Sigmoid colon (tissue), 7 donors: ENCODE data around the gene DNM2. TPM values are rescaled to one million over a fixed set of nuclear protein-coding genes. Genes with fewer than 3 reads are reported as not detected.
"Not testable (repeated sequence)": the region's sequence is repeated elsewhere in the genome, so short reads cannot be mapped to it uniquely, and the experiment has no call there.

Experiments
- DNase-seq: peaks from one replicate; pipeline ENCODE4 v3.0.0-alpha.2; 2019
- H3K27ac ChIP-seq, 4 donors: fragments of 200-600 bp; sonication (generic); one replicate each; pipeline ENCODE4 v1.5.1; 2016 to 2019; ENCODE audit warnings: mild to moderate bottlenecking in 1 of 4
- H3K27me3 ChIP-seq, 3 donors: fragments of 200-600 bp; sonication (generic); one replicate each; pipeline ENCODE4 v1.5.1; 2019; ENCODE audit warnings: mild to moderate bottlenecking in 1 of 3
- H3K36me3 ChIP-seq, 4 donors: fragments of 200-600 bp; sonication (generic); one replicate each; pipeline ENCODE4 v1.5.1; 2016 to 2019
- H3K4me1 ChIP-seq, 4 donors: fragments of 200-600 bp; sonication (generic); one replicate each; pipeline ENCODE4 v1.5.1; 2017 to 2019
- H3K4me3 ChIP-seq, 4 donors: fragments of 200-600 bp; sonication (generic); one replicate each; pipeline ENCODE4 v1.5.1; 2017 to 2019; ENCODE audit warnings: mild to moderate bottlenecking in 2 of 4, moderate library complexity in 1 of 4
- H3K9me3 ChIP-seq, 4 donors: fragments of 200-600 bp in 3 of 4; sonication (generic) in 3 of 4; one replicate each; pipeline versions ENCODE4 v1.5.1 to v1.6.1; 2013 to 2019
- EP300 ChIP-seq, 4 donors: sonication (generic); formaldehyde crosslinking; IDR thresholded peaks; one replicate each; pipeline ENCODE4 v1.6.1; 2017; ENCODE audit warnings: antibody characterized with exemption in 4 of 4
- POLR2A ChIP-seq, 2 donors: fragments of 450-650 bp; IDR thresholded peaks; one replicate each; pipeline ENCODE4 v1.6.1; 2016; ENCODE audit warnings: antibody characterized with exemption in 2 of 2, mild to moderate bottlenecking in 2 of 2, moderate library complexity in 2 of 2
- POLR2AphosphoS5 ChIP-seq, 4 donors: sonication (generic); formaldehyde crosslinking; IDR thresholded peaks; one replicate each; pipeline ENCODE4 v1.6.1; 2017; ENCODE audit warnings: antibody characterized with exemption in 4 of 4
- WGBS, 2 donors: extraction: QIAGEN DNeasy Blood & Tissue Kit; methylation state at CpG; one replicate each; pipeline ENCODE4 v1.1.7; 2013; 5-methylcytosine and 5-hydroxymethylcytosine counted together
- intact Hi-C: fragments of 100-400 bp; cut with DNase I; formaldehyde crosslinking; loops from one replicate; pipeline ENCODE4 v1.15.1; 2023
- polyA plus RNA-seq, 3 donors: library from polyadenylated mRNA; stranded (reverse); fragments of 200-250 nt; gene quantifications; one replicate each; pipeline ENCODE4 v1.2.3, GENCODE V29; 2013
- small RNA-seq, 3 donors: library from RNA; depleted of rRNA; stranded (forward); fragments of <200 nt; gene quantifications; one replicate each; pipeline ENCODE3, GENCODE V24; 2016
- total RNA-seq, 4 donors: library from RNA; depleted of rRNA; stranded (reverse); fragments of >200 nt; gene quantifications; one replicate each; pipeline ENCODE4 v1.1.0, GENCODE V29; 2016
- TF ChIP-seq, protein P1 (sequence below), 4 experiments: fragments of 450-650 bp in 3 of 4; fragments of 200-600 bp in 1 of 4; IDR thresholded peaks; one replicate each; pipeline ENCODE4 v1.5.1; 2016 to 2019; ENCODE audit warnings: antibody characterized with exemption in 4 of 4, mild to moderate bottlenecking in 3 of 4, moderate library complexity in 2 of 4
- donor health status: healthy with polysubstance abuse.
- donor health status: Bipolar disorder and iron deficiency.
- donor health status: healthy.

Gene DNM2
- total and polyA plus RNA-seq, 7 donors = 53.2 to 326 (median 96.7) TPM

DNA sequence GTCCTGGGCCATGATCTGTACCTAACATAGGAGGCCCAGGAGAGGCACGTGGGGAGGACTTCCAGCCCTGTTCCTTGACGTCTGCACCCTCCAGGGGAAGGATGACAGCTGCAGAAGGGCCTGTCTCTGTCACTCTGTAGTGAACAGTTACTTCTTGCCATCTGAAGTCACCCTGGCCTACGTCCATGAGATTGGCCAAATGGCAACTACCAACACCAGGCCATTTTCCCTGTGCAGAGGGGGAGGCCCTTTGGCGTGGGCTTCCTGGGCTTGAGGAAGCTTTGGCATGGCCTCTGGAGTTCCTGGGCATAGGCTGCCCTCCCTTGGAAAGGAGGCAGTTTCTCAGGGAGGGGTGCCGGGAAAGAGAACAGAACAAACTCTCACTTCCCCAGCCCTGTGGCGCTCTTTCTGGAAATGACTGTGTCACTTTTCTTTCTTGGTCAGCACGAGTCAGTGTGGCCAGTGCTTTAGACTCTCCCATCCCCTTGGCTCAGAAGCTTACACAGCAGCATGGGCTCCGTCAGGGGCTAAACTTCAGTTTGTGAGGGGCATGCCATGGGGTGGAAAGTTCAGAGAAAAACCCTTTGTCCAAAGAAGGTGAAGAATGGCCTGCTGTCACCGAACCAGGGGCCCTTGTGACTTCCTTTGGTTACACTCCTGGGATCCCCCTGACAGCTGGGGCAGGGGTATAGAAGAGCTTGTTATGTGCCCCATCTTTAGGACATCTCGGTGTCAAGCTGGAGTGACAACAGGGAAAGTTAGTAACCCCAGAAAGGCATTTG is 158.8 kb downstream of the DNM2 start:
- peak overlapping the region; percentile 38 to 61 (median 55) for H3K27ac ChIP-seq
- no peak for DNase-seq
- no peaks in the 10 kb centered on the region for H3K9me3 ChIP-seq
- 74 to 85% methylated on average over 10 of the region's 10 CpGs for WGBS, 2 donors
- H3K4me3 ChIP-seq = no peak overlapping the region
- H3K4me1 ChIP-seq = peaks cover 0 to 90% (median 65%) of the 10 kb centered on the region in 4 donors
- H3K36me3 ChIP-seq = no peaks in the 10 kb centered on the region
- TF ChIP-seq POLR2AphosphoS5 (IDR thresholded peaks at IDR 0.05) (no peak), POLR2A (IDR thresholded peaks at IDR 0.05) (no peak), EP300 (IDR thresholded peaks at IDR 0.05) (no peak)
- TF ChIP-seq, protein P1, sequence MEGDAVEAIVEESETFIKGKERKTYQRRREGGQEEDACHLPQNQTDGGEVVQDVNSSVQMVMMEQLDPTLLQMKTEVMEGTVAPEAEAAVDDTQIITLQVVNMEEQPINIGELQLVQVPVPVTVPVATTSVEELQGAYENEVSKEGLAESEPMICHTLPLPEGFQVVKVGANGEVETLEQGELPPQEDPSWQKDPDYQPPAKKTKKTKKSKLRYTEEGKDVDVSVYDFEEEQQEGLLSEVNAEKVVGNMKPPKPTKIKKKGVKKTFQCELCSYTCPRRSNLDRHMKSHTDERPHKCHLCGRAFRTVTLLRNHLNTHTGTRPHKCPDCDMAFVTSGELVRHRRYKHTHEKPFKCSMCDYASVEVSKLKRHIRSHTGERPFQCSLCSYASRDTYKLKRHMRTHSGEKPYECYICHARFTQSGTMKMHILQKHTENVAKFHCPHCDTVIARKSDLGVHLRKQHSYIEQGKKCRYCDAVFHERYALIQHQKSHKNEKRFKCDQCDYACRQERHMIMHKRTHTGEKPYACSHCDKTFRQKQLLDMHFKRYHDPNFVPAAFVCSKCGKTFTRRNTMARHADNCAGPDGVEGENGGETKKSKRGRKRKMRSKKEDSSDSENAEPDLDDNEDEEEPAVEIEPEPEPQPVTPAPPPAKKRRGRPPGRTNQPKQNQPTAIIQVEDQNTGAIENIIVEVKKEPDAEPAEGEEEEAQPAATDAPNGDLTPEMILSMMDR (IDR thresholded peaks at IDR 0.05) = no peak
- intact Hi-C loops = no loop called here
- H3K27me3 ChIP-seq = no peaks in the 10 kb centered on the region

DNA sequence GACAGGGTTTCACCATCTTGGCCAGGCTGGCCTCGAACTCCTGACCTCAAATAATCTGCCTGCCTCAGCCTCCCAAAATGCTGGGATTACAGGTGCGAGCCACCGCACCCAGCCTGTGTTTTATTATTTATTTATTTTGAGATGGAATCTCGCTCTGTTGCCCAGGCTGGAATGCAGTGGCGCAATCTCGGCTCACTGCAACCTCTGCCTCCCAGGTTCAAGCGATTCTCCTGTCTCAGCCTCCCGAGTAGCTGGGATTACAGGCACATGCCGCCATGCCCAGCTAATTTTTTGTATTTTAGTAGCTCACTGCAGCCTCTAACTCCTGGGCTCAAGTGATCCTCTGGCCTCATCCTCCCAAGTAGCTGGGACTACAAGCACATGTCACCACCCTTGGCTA is 159.7 kb downstream of the DNM2 start:
- WGBS, 2 donors = 87 to 93% methylated on average over 9 of the region's 9 CpGs
- Histone ChIP-seq H3K4me1 (peaks cover 0 to 91% (median 72%) of the 10 kb centered on the region in 4 donors), H3K27ac (peak overlapping the region; percentile 33 to 61 (median 46))
- H3K36me3 ChIP-seq, DNase-seq, H3K4me3 ChIP-seq, H3K9me3 ChIP-seq, intact Hi-C loops, H3K27me3 ChIP-seq: not testable (repeated sequence)

DNA sequence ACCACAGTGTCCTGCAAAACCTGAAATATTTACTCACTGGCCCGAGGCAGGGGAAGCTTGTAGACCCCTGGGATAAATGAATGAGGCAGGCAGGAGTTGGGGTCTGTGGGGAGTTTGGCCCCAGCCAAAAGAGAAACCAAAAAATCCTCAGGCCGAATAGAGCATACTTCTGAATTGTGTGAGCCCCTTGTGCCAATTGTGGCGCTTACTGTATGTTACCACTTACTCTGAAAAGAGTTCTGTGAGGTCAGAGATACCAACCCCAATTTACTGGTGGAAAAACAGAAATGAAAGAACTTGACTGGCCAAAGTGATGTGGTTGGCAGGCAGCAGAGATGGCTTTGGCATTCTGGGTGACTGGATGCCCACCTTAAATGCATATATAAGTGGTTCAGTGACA is 160.4 kb downstream of the DNM2 start:
- no peak overlapping the region for H3K4me3 ChIP-seq
- H3K27me3 ChIP-seq = no peaks in the 10 kb centered on the region
- intact Hi-C loops = no loop called here
- H3K9me3 ChIP-seq = no peaks in the 10 kb centered on the region
- no peaks in the 10 kb centered on the region for H3K36me3 ChIP-seq
- DNase-seq = no peak
- 72 to 83% methylated on average over 3 of the region's 3 CpGs for WGBS, 2 donors
- peak overlapping the region in 1 of 4 donors; percentile 61 for H3K27ac ChIP-seq
- TF ChIP-seq POLR2AphosphoS5 (IDR thresholded peaks at IDR 0.05) (no peak), EP300 (IDR thresholded peaks at IDR 0.05) (no peak), POLR2A (IDR thresholded peaks at IDR 0.05) (no peak)
- TF ChIP-seq, protein P1 (IDR thresholded peaks at IDR 0.05) = no peak
- H3K4me1 ChIP-seq = peaks cover 0 to 91% (median 71%) of the 10 kb centered on the region in 4 donors

Small RNA genes within 50 kb of the gene (small RNA-seq; reads per million reads assigned to genes)
- gene MIR199A1 (0 reads per million in 3 donors), gene MIR4748 (0 reads per million in 3 donors), gene MIR638 (0 reads per million in 3 donors), gene MIR6793 (0 to 0.36 (median 0.22) reads per million in 3 donors)

Other genes with a start within 250 kb of the DNM2 start
- gene KEAP1, start 214.7 kb upstream of the DNM2 start, total RNA-seq = 10 to 100 TPM; 45.4 to 67.8 (median 53.1) TPM
- gene KEAP1, start 214.7 kb upstream of the DNM2 start, polyA plus RNA-seq = 10 to 100 TPM; 43.2 to 62.4 (median 50.5) TPM
- gene S1PR5, start 200.6 kb upstream of the DNM2 start, total RNA-seq = not detected
- under 1 TPM in 1 of 3 donors, not detected in 2; 0.07 TPM for gene S1PR5, start 200.6 kb upstream of the DNM2 start, polyA plus RNA-seq
- gene ATG4D, start 174.2 kb upstream of the DNM2 start, total RNA-seq = 10 to 100 TPM; 11.4 to 25.5 (median 16.7) TPM
- 10 to 100 TPM; 70.3 to 82.5 (median 77.5) TPM for gene ATG4D, start 174.2 kb upstream of the DNM2 start, polyA plus RNA-seq
- gene KRI1, start 152.1 kb upstream of the DNM2 start, total RNA-seq = 10 to 100 TPM; 13.6 to 21.1 (median 16.1) TPM
- 10 to 100 TPM in 2 of 3 donors, 1 to 10 TPM in 1; 7.2 to 28.9 (median 11.4) TPM for gene KRI1, start 152.1 kb upstream of the DNM2 start, polyA plus RNA-seq
- gene CDKN2D, start 149.1 kb upstream of the DNM2 start, total RNA-seq = 10 to 100 TPM in 3 of 4 donors, 1 to 10 TPM in 1; 7.5 to 14.9 (median 11.3) TPM
- 10 to 100 TPM; 17.4 to 28.2 (median 17.8) TPM for gene CDKN2D, start 149.1 kb upstream of the DNM2 start, polyA plus RNA-seq
- gene AP1M2, start 130.8 kb upstream of the DNM2 start, total RNA-seq = 1 to 10 TPM in 2 of 4 donors, not detected in 2; 1.1 to 3.0 TPM
- 100 to 1,000 TPM in 2 of 3 donors, 10 to 100 TPM in 1; 95.8 to 178 (median 150) TPM for gene AP1M2, start 130.8 kb upstream of the DNM2 start, polyA plus RNA-seq
- 10 to 100 TPM; 19.3 to 31.0 (median 25.3) TPM for gene SLC44A2, start 92.5 kb upstream of the DNM2 start, total RNA-seq
- 10 to 100 TPM; 12.9 to 88.6 (median 23.4) TPM for gene SLC44A2, start 92.5 kb upstream of the DNM2 start, polyA plus RNA-seq
- gene ILF3, start 63.7 kb upstream of the DNM2 start, total RNA-seq = 100 to 1,000 TPM in 2 of 4 donors, 10 to 100 TPM in 2; 83.5 to 109 (median 94.8) TPM
- gene ILF3, start 63.7 kb upstream of the DNM2 start, polyA plus RNA-seq = 100 to 1,000 TPM in 1 of 3 donors, 10 to 100 TPM in 2; 25.7 to 146 (median 30.6) TPM
- gene QTRT1, start 16.6 kb upstream of the DNM2 start, total RNA-seq = 10 to 100 TPM; 21.7 to 34.2 (median 29.7) TPM
- gene QTRT1, start 16.6 kb upstream of the DNM2 start, polyA plus RNA-seq = 10 to 100 TPM; 64.9 to 93.6 (median 69.8) TPM
- 10 to 100 TPM; 14.1 to 35.3 (median 28.9) TPM for gene TMED1, start 118.1 kb downstream of the DNM2 start, total RNA-seq
- 10 to 100 TPM; 10.8 to 21.8 (median 15.3) TPM for gene TMED1, start 118.1 kb downstream of the DNM2 start, polyA plus RNA-seq
- gene C19orf38, start 130.3 kb downstream of the DNM2 start, total RNA-seq = 1 to 10 TPM in 2 of 4 donors, under 1 TPM in 1, not detected in 1; 0.99 to 2.1 (median 2.0) TPM
- gene C19orf38, start 130.3 kb downstream of the DNM2 start, polyA plus RNA-seq = 1 to 10 TPM in 2 of 3 donors, under 1 TPM in 1; 0.92 to 3.3 (median 1.2) TPM
- gene CARM1, start 153.5 kb downstream of the DNM2 start, total RNA-seq = 10 to 100 TPM; 18.1 to 24.9 (median 20.8) TPM
- gene CARM1, start 153.5 kb downstream of the DNM2 start, polyA plus RNA-seq = 10 to 100 TPM; 21.6 to 51.8 (median 29.4) TPM
- gene YIPF2, start 210.6 kb downstream of the DNM2 start, total RNA-seq = 10 to 100 TPM; 26.5 to 36.0 (median 28.3) TPM
- 10 to 100 TPM; 19.4 to 61.3 (median 21.0) TPM for gene YIPF2, start 210.6 kb downstream of the DNM2 start, polyA plus RNA-seq
- 10 to 100 TPM; 18.8 to 28.5 (median 26.0) TPM for gene TIMM29, start 210.7 kb downstream of the DNM2 start, total RNA-seq
- gene TIMM29, start 210.7 kb downstream of the DNM2 start, polyA plus RNA-seq = 10 to 100 TPM in 2 of 3 donors, 1 to 10 TPM in 1; 9.6 to 22.6 (median 15.5) TPM
- gene SMARCA4, start 243.0 kb downstream of the DNM2 start, total RNA-seq = 10 to 100 TPM; 22.5 to 51.0 (median 34.4) TPM
- 10 to 100 TPM; 35.4 to 73.9 (median 39.1) TPM for gene SMARCA4, start 243.0 kb downstream of the DNM2 start, polyA plus RNA-seq